NCI-H2107 treated with DMSO at 0.1 percent for 48 hours (cell line): ENCODE results near the gene EDC3.
"Not testable (repeated sequence)": the region's sequence is repeated elsewhere in the genome, so short reads cannot be mapped to it uniquely, and the experiment has no call there.

Experiments
- DNase-seq: peaks from one replicate; lab custom pipeline; 2025; ENCODE audit not compliant: unreplicated experiment; lab: John Stamatoyannopoulos, UW

The EDC3 gene, protein sequence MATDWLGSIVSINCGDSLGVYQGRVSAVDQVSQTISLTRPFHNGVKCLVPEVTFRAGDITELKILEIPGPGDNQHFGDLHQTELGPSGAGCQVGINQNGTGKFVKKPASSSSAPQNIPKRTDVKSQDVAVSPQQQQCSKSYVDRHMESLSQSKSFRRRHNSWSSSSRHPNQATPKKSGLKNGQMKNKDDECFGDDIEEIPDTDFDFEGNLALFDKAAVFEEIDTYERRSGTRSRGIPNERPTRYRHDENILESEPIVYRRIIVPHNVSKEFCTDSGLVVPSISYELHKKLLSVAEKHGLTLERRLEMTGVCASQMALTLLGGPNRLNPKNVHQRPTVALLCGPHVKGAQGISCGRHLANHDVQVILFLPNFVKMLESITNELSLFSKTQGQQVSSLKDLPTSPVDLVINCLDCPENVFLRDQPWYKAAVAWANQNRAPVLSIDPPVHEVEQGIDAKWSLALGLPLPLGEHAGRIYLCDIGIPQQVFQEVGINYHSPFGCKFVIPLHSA

GRCh38 chr15:74695597-74696397 lies at the start of gene EDC3:
Gene EDC3 (minus strand): TSS chr15:74696024. CDS start chr15:74675124, 20,900 bp downstream.
- DNase-seq = peak; percentile 32

GRCh38 chr15:74742422-74742821 lies 46.6 kb upstream of the EDC3 start:
- DNase-seq = no peak

DNA sequence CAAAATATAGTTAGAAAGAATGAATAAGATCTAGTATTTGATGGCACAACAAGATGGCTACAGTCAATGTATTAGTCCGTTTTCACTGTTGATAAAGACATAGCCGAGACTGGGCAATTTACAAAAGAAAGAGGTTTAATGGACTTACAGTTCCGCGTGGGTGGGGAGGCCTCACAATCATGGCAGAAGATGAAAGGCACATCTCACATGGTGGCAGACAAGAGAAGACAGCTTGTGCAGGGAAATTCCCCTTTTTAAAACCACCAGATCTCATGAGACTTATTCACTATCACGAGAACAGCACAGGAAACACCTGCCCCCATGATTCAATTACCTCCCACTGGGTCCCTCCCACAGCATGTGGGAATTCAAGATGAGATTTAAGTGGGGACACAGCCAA lies 42.4 kb upstream of the EDC3 start:
- DNase-seq = not testable (repeated sequence)

DNA sequence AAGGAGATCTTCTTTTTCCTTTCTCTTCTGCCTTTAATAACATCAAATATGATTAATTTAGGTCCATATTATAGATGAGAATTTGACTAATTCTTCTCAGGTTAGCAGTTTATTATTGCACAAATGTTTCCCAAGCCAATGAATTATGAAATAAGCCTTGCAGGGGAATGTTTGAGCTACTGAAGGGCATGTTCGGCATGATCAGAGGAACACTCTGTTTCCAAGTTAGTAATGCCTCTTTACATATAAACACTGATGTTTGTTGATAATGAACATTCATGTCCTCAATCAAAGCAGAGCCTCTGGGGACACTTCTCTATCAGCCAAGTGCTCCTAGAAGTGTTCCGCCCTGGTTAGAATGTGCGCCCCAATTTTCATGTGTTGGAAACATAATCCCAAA lies 39.5 kb upstream of the EDC3 start:
- DNase-seq = no peak

GRCh38 chr15:74733269-74733668 lies 37.4 kb upstream of the EDC3 start:
- DNase-seq = no peak

- no peak for DNase-seq
Observed at GRCh38 chr15:74732846-74733245, 37.0 kb upstream of the EDC3 start.

DNA sequence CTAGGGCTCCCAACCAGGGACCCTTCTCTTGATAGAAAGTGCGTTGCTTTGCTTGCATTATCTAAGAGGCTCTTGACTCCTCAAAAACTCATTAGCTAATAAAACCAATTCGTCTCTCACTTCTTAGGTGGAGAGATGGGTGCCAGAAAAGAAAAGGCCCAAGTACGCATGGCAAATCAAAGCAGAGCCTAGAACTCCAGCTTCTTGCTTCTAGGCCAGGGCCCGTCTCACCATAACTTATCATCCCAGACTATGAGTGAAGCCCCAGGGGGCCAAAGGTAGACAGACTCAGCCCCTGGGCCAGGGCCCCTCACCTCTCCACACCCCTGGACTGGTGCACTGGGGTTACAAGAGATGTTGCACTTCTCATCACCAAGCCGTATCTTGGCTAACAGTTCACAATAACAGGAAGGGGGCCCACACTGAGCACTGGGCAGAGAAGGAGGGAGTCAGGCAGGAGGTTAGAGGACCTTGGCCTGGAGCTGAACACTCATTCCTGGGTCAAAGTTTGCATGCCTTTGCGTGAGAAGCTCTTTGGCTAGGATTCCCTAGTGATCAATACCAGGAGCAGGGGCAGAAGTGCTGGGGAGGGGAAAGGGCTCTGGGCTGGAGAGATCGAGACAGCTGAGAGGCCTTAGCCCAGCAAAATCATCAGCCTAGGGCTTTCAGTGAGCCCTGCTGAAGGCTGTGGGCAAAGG lies 34.9 kb upstream of the EDC3 start:
- no peak for DNase-seq

DNA sequence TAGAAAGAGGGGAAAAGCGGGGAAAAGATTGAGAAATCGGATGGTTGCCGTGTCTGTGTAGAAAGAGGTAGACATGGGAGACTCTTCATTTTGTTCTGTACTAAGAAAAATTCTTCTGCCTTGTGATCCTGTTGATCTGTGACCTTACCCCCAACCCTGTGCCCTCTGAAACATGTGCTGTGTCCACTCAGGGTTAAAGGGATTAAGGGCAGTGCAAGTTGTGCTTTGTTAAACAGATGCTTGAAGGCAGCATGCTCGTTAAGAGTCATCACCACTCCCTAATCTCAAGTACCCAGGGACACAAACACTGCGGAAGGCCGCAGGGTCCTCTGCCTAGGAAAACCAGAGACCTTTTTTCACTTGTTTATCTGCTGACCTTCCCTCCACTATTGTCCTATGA lies 33.5 kb upstream of the EDC3 start:
- DNase-seq = not testable (repeated sequence)

- DNase-seq = not testable (repeated sequence)
Observed at GRCh38 chr15:74728699-74729098, 32.9 kb upstream of the EDC3 start.

DNA sequence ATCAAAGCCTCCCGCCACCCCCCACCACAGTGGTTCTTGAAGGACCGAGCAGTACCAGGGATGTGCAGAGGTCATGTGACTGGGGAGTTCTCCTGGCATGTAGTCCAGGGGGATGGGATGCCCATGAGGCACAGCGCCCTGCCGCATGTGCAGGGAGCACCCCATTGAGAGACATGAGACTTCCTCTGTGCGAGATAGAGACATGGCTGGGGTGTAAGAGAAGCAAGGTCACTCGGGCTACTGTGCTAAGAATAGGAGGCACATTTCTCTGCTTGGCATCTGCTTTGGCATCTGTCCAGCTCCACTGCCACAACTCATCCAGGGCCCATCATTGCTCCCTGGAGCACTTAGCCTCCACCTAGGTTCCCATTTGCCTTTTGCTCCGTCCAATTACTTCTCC lies 31.9 kb upstream of the EDC3 start:
- DNase-seq = no peak

DNA sequence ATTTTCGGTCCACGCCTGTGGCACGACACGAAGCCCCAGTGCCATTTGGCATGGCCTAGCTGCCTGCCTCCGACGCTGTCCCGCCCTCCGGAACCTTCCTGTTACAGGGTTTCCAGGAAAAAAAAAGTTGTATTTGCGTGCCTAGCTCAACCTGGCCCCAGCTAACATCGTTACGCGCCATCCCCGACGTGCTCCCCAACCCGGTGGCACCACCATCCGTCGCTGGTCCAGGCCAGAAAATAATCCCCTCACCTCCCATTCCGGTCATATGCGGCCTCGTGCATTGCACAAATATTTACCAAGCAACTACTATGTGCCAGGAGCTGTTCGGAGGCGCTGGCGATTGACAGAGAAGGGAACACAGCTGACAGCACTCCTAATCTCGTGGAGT lies 30.9 kb upstream of the EDC3 start:
- no peak for DNase-seq

DNA sequence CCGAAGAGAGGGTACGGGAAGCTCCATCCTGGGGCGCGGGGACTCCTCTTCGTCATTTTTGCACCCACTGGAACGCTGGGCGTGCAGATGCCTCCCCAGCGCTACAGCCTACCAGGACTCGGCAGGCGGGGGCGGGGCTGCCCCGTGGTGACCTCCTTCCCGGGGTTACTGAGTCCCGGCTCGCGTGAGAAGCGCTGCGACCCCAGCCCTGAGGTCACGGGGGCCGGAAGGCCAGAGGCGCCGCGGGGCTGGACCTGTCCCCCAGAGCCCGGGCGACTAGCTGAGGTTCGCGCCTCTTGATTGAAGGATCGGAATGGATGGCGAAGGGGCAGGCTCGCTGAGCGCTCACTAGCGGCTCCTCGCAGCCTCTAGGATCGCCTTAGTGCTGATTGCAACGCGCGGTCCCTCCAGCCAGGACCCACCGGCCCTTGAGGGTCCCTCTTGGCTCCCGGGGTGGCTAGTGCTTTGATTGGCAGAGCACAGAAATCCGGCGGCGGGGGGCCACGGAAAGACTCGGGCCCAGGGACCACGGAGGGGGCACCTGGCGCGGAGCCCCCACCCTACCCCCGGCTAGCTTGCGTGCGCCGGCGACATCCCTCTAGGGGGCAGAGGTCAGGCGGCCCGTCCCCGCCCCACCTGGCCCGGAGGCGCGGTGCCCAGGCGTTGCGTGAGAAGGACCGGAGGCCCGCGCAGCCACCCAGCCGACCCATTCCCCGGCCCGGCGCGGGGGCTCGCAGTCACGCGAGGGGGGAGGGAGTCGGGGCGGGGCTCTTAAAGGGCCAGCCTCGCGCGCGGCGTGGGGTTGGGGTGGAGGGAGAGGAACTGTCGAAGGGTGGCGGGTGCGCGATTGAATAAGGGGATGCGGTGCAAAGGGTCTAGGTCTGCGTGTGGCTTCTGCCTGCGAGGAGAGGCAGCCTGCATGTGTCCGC lies 30.3 kb upstream of the EDC3 start:
- no peak for DNase-seq

DNA sequence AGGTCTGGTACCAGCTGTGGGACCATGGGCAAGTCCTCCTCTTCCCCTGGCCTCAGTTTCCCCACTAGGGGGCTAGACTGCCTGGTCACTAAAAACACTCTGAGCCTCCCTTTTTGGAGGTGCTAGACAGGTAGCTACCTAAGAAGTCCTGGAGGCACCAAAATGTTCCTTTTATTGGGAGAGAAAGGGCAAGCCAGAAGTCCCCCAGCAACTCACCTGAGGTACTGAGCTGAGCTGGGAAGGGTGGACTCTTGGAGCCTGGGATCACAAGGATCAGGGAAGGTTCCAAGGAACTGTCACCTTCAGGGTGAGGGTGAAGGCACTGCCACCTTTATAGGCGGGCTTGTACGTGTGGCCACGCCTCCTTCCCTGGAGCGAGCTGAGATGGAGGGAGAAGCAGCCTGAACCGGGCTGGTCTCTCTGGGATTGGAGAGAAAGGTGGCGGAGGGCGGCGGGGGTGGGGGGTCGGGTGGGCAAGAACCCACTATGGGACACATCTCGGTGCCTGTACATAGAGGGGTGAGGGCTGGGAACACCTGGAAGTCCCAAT lies 29.5 kb upstream of the EDC3 start, which contains the start of gene CYP1A1:
CYP1A1 (minus strand) TSS at position 304 of the 550 bp plus-strand sequence. CDS start 2,431 bp downstream, outside the sequence.
- no peak for DNase-seq

DNA sequence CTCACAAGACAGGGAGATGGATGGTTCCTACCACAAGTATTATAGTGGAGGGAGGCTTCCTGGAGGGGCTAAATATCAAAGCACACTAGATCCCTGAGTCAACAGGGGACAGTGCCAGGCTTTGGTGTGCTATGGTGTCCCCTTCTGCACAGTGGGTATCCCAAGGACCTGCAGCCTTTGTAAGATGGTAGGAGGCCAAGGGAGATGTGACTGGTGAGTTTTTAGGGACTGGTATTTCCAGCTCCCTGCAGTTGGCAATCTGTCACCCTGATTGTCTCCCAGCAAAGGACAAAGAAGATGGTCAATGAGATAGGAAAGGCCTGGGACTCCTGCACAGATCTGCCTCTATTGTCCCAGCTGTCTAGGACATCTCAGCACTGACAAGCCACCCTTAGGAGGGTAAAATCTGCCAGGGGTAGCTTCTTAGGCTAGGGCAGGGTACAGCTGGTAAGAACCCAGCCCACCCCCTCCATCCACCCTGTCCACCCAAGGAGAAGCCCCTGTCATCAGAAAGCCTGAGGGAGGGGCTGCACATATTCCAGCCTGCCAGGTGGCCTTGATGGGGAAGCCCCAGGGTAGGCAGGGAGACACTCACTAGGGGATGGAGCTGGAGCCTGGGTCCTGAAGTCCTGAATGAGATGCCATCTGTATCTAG lies 28.9 kb upstream of the EDC3 start:
- no peak for DNase-seq

GRCh38 chr15:74723754-74724334 lies 28.0 kb upstream of the EDC3 start:
- DNase-seq = peak; percentile 13

DNA sequence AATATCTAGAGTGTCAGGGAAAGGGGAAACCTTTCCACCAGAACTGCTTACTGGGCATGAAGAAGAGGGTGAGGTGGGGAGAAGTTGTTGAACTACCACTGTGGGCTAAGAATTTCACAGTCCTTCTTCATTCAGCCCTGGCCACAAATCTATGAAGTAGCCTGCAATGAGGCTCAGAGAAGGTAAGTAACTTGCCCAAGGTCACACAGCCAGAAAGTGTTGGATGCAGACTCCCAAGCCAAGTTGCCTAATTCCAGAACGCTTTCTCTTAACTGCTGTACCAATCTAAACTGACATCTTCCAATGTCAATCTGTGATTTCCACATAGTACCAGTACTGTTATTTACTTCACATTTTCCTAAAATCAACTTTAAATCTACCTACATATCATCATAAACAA lies 27.4 kb upstream of the EDC3 start:
- no peak for DNase-seq

- no peak for DNase-seq
Observed at GRCh38 chr15:74722591-74722990, 26.8 kb upstream of the EDC3 start.

- no peak for DNase-seq
Observed at GRCh38 chr15:74716651-74717050, 20.8 kb upstream of the EDC3 start.

DNA sequence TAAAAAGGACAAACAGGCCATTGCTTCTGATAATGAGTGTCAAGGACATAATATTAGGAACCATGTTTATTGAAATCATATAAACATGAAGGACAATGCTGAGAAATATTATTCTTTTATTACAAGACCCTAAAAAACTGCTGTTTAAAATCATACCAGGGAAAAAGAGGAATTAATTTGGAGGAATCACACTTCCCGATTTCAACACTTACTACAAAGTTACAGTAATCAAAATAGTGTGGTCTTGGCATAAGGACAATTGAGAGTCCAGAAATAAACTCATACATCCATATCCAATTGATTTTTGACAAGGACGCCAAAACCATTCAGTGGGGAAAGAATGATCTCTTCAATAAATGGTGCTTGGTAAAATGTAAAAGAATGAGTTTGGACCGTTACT lies 16.5 kb upstream of the EDC3 start:
- DNase-seq = no peak
